ENCODE data around the gene GLIS1. TPM values are rescaled to one million over a fixed set of nuclear protein-coding genes. Genes with fewer than 3 reads are reported as not detected.

GLIS1 gene
- total RNA-seq, 1 experiment from 2014 or later = not detected

- no peaks in the 10 kb centered on the region for H3K36me3 ChIP-seq (ENCODE audit: low read depth)
- no peak overlapping the region for H3K4me3 ChIP-seq
- no peaks in the 10 kb centered on the region for H3K9me3 ChIP-seq (ENCODE audit: insufficient read depth, low read depth)
- TF ChIP-seq CTCF (conservative IDR thresholded peaks at IDR 0.05) (no peak), EZH2 (IDR thresholded peaks at IDR 0.05; ENCODE audit: low read depth) (no peak)
- ChIA-PET CTCF (no interaction called here), POLR2A (ENCODE audit: unreplicated experiment) (no interaction called here)
- no peak overlapping the region for H3K4me2 ChIP-seq
- H3K9me2 ChIP-seq (ENCODE audit: insufficient read depth) = no peaks in the 10 kb centered on the region
- no peaks in the 10 kb centered on the region for H4K20me1 ChIP-seq (ENCODE audit: insufficient read depth)
- no peak overlapping the region for H2AFZ ChIP-seq
- H3K27ac ChIP-seq = no peak overlapping the region
- BruUV-seq (replicated peaks) = no TSS peak
- DNase-seq = no peak
- H3K4me1 ChIP-seq (replicated peaks; ENCODE audit: insufficient read depth) = no peaks in the 10 kb centered on the region
- H3F3A ChIP-seq (ENCODE audit: insufficient read depth, low read depth) = no peaks in the 10 kb centered on the region
- peaks cover 65% of the 10 kb centered on the region for H3K27me3 ChIP-seq (ENCODE audit: insufficient read depth, low read depth)
- intact Hi-C loops (cut with micrococcal nuclease; ENCODE audit: unreplicated experiment) = no loop called here
- no peaks in the 10 kb centered on the region for H3K79me2 ChIP-seq (ENCODE audit: low read depth)
These were observed 4.2 kb downstream of the GLIS1 start for GRCh38 chr1:53734650-53735211.

- Histone ChIP-seq H3K9me3 (ENCODE audit: insufficient read depth, low read depth) (no peaks in the 10 kb centered on the region), H3K9me2 (ENCODE audit: insufficient read depth) (no peaks in the 10 kb centered on the region), H3K36me3 (ENCODE audit: low read depth) (no peaks in the 10 kb centered on the region), H3K27ac (no peak overlapping the region), H3F3A (ENCODE audit: insufficient read depth, low read depth) (no peaks in the 10 kb centered on the region), H3K4me1 (replicated peaks; ENCODE audit: insufficient read depth) (no peaks in the 10 kb centered on the region), H3K79me2 (ENCODE audit: low read depth) (no peaks in the 10 kb centered on the region), H3K27me3 (ENCODE audit: insufficient read depth, low read depth) (peaks cover 64% of the 10 kb centered on the region), H2AFZ (no peak overlapping the region), H3K4me2 (no peak overlapping the region), H4K20me1 (ENCODE audit: insufficient read depth) (no peaks in the 10 kb centered on the region), H3K4me3 (no peak overlapping the region)
- intact Hi-C loops (cut with micrococcal nuclease; ENCODE audit: unreplicated experiment) = no loop called here
- no TSS peak for BruUV-seq (replicated peaks)
- TF ChIP-seq CTCF (conservative IDR thresholded peaks at IDR 0.05) = no peak
- no peak for TF ChIP-seq EZH2 (IDR thresholded peaks at IDR 0.05; ENCODE audit: low read depth)
- ChIA-PET CTCF (no interaction called here), POLR2A (ENCODE audit: unreplicated experiment) (no interaction called here)
- no peak for DNase-seq
These were observed 4.9 kb downstream of the GLIS1 start for GRCh38 chr1:53733975-53734649.

- no peak overlapping the region for H3K27ac ChIP-seq
- TF ChIP-seq CTCF (conservative IDR thresholded peaks at IDR 0.05) (no peak), EZH2 (IDR thresholded peaks at IDR 0.05; ENCODE audit: low read depth) (no peak)
- no peaks in the 10 kb centered on the region for H3F3A ChIP-seq (ENCODE audit: insufficient read depth, low read depth)
- H3K79me2 ChIP-seq (ENCODE audit: low read depth) = no peaks in the 10 kb centered on the region
- H3K4me3 ChIP-seq = no peak overlapping the region
- ChIA-PET CTCF (no interaction called here), POLR2A (ENCODE audit: unreplicated experiment) (no interaction called here)
- H2AFZ ChIP-seq = no peak overlapping the region
- peaks cover 64% of the 10 kb centered on the region for H3K27me3 ChIP-seq (ENCODE audit: insufficient read depth, low read depth)
- H3K36me3 ChIP-seq (ENCODE audit: low read depth) = no peaks in the 10 kb centered on the region
- H3K9me2 ChIP-seq (ENCODE audit: insufficient read depth) = no peaks in the 10 kb centered on the region
- no peaks in the 10 kb centered on the region for H3K4me1 ChIP-seq (replicated peaks; ENCODE audit: insufficient read depth)
- intact Hi-C loops (cut with micrococcal nuclease; ENCODE audit: unreplicated experiment) = no loop called here
- no peaks in the 10 kb centered on the region for H3K9me3 ChIP-seq (ENCODE audit: insufficient read depth, low read depth)
- DNase-seq = no peak
- H4K20me1 ChIP-seq (ENCODE audit: insufficient read depth) = no peaks in the 10 kb centered on the region
- no peak overlapping the region for H3K4me2 ChIP-seq
- BruUV-seq (replicated peaks) = no TSS peak
These were observed 5.5 kb downstream of the GLIS1 start for GRCh38 chr1:53733447-53733931.

Data from PC-9 (cell line).